ENCODE data around the gene SLC6A13.

SLC6A13 gene

DNA sequence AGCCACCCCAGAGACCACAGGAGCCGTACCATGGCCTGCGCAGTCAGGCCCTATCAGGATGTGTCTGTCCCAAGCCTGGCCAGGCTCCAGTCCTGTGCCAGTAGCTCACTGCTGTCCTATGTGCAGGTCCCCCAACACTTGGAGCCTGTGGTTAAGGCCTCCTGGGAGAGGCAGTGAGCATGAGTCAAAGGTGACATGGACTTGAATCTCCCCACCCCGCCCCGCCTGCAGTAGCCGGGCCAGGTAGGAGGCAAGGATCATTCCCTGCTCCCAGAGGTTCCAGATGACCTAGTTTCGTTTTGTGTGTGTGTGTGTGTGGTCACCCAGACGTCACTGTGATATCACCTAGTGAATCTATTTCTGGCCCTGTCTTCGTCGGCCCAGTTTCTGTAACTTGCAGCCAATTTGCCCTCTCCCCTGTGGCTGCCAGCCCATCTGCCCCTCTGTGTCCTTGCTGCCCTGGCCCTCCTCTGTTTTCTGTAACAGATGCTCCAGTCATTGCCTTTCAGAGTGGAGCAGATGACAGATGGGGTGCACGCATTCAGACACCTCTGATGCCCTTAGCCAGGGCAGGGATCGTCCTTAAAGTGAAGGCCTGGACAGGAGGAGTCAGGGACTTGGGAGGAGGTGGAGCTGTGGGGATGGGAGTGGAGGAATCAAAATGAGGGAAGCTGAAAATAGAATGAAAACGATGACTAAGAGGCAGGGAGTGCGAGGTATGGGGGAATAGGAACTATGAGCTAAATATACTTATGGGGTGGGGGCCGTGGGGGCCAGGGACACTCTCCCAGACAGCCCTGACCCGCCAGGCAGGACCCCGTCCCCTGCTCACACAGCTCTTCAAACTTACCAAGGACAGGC is 86.1 kb downstream of the SLC6A13 start:
- no peak for DNase-seq

DNA sequence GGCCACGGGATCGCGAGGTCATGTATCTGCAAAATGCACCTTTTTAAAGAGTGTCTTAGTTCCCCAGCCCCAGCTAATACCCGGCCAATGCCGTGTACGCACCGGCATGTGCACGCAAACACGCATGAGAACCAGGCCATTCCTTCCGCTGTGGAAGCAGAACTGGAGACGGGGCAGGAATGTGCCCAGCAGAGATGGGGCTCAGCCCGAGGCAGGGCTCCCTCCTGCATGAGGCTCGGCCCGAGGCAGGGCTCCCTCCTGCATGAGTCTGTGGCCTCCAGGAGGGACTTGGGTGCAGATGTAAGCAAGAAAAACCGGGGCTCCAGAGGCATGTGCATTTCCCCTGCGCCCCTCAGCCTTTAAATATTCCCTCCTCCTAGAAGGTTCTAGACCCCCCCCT is 86.9 kb downstream of the SLC6A13 start:
- no peak for DNase-seq

DNA sequence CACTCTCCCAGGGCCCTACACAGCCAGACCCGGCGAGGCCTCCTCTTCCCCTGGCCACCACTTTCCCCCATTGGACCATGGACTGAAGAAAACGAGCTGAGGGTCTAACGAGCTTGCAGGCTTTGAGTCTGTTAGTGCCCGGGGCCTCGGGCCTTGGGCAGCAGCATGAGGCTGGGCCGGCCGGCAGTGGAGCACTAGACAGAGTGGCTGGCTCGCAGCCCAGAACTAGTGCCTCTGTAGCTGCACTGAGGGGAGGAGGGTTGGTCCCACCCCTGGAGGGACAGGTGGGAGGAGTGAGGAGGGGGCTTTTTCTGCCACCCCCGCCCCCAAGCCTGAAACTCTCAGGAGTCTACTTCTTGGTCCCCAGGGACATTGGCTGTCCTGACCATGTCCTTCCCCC is 87.4 kb downstream of the SLC6A13 start:
- DNase-seq: no peak

DNA sequence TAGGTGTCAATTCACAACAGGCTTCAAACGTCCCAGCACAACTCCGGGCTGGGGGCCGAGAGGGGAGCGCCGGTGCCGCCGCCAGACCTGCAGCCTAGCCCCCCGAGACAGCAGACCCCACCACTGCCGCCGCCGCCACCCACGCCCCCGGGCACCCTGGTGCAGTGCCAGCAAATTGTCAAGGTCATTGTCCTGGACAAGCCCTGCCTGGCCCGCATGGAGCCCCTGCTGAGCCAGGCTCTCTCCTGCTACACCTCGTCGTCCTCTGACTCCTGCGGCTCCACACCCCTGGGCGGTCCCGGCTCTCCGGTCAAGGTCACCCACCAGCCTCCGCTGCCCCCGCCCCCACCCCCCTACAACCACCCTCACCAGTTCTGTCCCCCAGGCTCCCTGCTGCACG is 88.0 kb downstream of the SLC6A13 start:
- no peak for DNase-seq

DNA sequence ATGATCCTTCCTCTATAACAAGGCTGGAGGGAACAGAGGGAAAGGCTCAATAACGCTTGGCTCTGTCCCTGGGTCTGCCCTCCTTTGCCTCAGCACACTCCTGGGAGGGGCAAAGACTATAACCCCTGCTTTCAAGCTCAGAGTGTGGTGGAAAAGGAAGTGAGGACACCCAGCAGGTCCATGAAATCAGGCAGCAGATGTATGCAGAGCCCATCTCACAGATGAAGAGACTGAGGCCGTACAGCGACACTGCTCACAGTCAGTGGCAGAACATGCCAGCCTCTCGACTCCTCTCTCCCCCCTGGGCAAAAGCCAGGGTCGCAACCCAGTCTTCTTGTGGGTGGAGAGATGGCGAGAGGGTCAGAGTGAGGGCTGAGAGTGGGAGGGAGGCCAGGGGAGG is 88.5 kb downstream of the SLC6A13 start:
- DNase-seq: no peak

DNA sequence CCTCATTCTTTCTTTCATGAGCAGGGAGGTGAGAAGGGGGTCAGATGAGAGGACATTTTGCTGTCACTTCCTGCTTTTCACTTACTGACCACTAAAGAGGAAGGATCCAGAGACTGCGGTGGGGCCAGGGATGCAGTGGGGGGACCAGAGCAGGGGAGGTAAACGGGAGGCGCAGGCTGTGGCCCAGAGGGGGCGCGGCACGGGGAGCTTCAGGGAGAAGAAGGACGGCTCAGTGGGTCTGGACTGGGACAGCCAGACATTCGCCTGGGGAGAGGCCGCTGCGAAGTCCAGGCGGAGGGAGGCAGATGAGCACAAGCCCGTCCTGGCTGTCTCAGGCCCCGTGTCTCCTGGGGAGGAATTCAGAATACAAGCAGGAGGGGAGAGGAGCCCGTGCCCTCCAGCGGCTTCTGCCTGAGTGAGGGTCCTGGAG is 89.9 kb downstream of the SLC6A13 start:
- no peak for DNase-seq

DNA sequence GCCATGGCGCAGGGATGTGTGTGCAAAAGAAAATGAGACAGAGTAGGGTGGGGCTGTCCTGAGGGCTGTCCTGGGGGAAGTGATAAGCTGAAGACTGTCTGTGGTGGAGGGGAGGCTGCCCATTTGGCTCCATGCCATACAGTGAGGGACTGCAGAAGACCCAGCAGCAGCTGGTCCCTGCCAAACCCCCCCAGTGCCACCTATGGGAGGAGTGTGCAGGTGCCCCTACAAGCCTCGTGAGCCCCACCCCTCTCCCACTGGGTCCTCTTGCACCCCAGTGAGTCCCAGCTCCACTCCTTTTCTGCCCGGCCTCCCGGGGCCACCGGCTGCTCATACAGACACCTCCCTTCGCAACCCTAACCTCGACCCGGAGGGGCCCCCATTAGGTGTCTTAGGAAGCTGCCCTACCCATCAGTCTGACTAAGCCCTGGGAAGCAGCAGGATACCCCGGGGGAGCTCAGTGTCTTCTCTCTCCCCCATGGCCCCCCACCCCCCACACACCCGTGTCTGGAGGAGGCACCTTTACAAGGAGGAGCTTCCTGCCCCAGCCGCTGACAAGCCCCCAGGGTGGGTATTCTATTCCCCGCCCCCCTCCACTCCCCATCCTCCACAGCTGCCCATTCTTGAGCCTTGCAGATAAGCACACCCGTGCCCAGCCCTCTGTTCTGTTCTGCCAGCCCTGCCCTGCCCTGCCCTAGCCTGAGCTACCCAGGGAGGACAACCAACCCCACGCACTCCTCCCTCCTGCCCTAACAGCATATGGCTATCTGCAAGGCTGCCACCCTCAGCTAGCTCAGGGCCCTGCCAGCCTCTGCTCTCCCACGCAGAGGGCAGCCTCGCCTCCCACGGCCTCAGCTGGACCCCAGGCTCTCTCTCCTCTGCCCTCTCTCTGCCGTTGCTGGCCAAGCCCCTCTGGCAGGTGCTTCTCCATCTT is 90.6 kb downstream of the SLC6A13 start:
- no peak for DNase-seq

DNA sequence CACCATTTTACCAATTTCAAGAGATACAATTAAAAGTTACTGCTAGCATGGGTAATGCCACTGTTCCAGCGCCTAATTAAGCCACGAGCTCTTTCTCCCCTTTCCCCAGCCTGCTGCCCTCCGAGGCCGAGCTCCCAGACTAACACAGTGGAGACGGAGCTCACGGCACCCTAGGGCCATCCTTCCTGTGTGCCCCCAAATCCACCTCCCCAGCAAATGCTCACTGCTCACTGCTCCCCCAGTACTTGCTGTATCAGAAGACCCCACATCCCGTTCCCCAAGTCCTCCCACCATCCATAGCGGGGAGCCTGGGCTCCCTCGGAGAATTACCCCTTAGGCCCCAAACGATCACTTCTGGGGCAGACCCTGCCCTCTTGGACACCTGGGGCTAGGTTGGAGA is 91.4 kb downstream of the SLC6A13 start:
- DNase-seq: no peak
